Measurements from ENCODE around the gene FAXDC2.
"Not testable (repeated sequence)": the region's sequence is repeated elsewhere in the genome, so short reads cannot be mapped to it uniquely, and the experiment has no call there.

Gene FAXDC2

GRCh38 chr5:154832804-154833203 is 17.6 kb downstream of the FAXDC2 start:
- H3K9me3 ChIP-seq (ENCODE audit: control insufficient read depth, insufficient read depth, low read depth, low read length); CTCF ChIA-PET; H3K4me3 ChIP-seq (ENCODE audit: low read depth, low read length); POLR2A ChIA-PET; H3K27ac ChIP-seq (ENCODE audit: extremely low read depth, low read depth, low read length): not testable (repeated sequence)
- peaks cover 12% of the 10 kb centered on the region; the same call in 1 of the 2 replicates for H3K4me1 ChIP-seq (ENCODE audit: control insufficient read depth, insufficient read depth, low read length)
- peak; percentile 86 for TF ChIP-seq ATF2 (tag by site-specific recombination; IDR thresholded peaks at IDR 0.05; ENCODE audit: low read depth)
- TF ChIP-seq ZNF629 (tag by site-specific recombination; IDR thresholded peaks at IDR 0.05) = peak; percentile 47; the same call in 1 of the 2 replicates
- peak; percentile 31; the same call in 1 of the 2 replicates for TF ChIP-seq SCRT2 (tag by site-specific recombination; IDR thresholded peaks at IDR 0.05)
- peaks cover 22 to 31% of the 10 kb centered on the region in 2 experiments; a peak in 2 of 3 replicates for H3K36me3 ChIP-seq (ENCODE audit: control insufficient read depth in 2 of 2, insufficient read depth in 1 of 2, low read length in 2 of 2)

GRCh38 chr5:154831451-154831850 is 19.0 kb downstream of the FAXDC2 start:
- CTCF ChIA-PET = no interaction called here
- Histone ChIP-seq H3K36me3 (ENCODE audit: control insufficient read depth in 2 of 2, insufficient read depth in 1 of 2, low read length in 2 of 2) (peaks cover 31 to 33% of the 10 kb centered on the region in 2 experiments; a peak in 2 of 3 replicates), H3K27ac (ENCODE audit: extremely low read depth, low read depth, low read length) (no peak overlapping the region), H3K4me1 (ENCODE audit: control insufficient read depth, insufficient read depth, low read length) (peaks cover 12% of the 10 kb centered on the region; the same call in 1 of the 2 replicates), H3K9me3 (ENCODE audit: control insufficient read depth, insufficient read depth, low read depth, low read length) (no peaks in the 10 kb centered on the region), H3K4me3 (ENCODE audit: low read depth, low read length) (no peak overlapping the region)
- no peak for TF ChIP-seq ZNF501 (tag by site-specific recombination; IDR thresholded peaks at IDR 0.05)
- TF ChIP-seq ZNF184 (tag by site-specific recombination; IDR thresholded peaks at IDR 0.05) = no peak
- TF ChIP-seq ZNF433 (tag by site-specific recombination; IDR thresholded peaks at IDR 0.05; ENCODE audit: low read depth) = no peak
- no peak for TF ChIP-seq ZNF514 (tag by site-specific recombination; IDR thresholded peaks at IDR 0.05)
- no peak for TF ChIP-seq ZNF701 (tag by site-specific recombination; IDR thresholded peaks at IDR 0.05)
- POLR2A ChIA-PET = no interaction called here

- ChIA-PET POLR2A (no interaction called here), CTCF (no interaction called here)
- Histone ChIP-seq H3K36me3 (ENCODE audit: control insufficient read depth in 2 of 2, insufficient read depth in 1 of 2, low read length in 2 of 2) (peaks cover 31 to 33% of the 10 kb centered on the region in 2 experiments; a peak in 2 of 3 replicates), H3K4me3 (ENCODE audit: low read depth, low read length) (no peak overlapping the region), H3K9me3 (ENCODE audit: control insufficient read depth, insufficient read depth, low read depth, low read length) (no peaks in the 10 kb centered on the region), H3K4me1 (ENCODE audit: control insufficient read depth, insufficient read depth, low read length) (peaks cover 12% of the 10 kb centered on the region; the same call in 1 of the 2 replicates), H3K27ac (ENCODE audit: extremely low read depth, low read depth, low read length) (no peak overlapping the region)
- TF ChIP-seq PATZ1 (tag by site-specific recombination; IDR thresholded peaks at IDR 0.05) (no peak), ZNF335 (tag by site-specific recombination; conservative IDR thresholded peaks at IDR 0.05) (no peak), ZNF311 (tag by site-specific recombination; IDR thresholded peaks at IDR 0.05; ENCODE audit: borderline replicate concordance) (no peak), ZNF133 (tag by site-specific recombination; IDR thresholded peaks at IDR 0.05) (no peak), ZNF677 (tag by site-specific recombination; IDR thresholded peaks at IDR 0.05) (no peak), ZNF112 (tag by site-specific recombination; IDR thresholded peaks at IDR 0.05) (no peak), HIC1 (tag by site-specific recombination; IDR thresholded peaks at IDR 0.05) (no peak), ZNF280C (tag by site-specific recombination; IDR thresholded peaks at IDR 0.05) (no peak), OVOL3 (tag by site-specific recombination; IDR thresholded peaks at IDR 0.05) (no peak), ZNF426 (tag by site-specific recombination; IDR thresholded peaks at IDR 0.05) (no peak), ZNF114 (tag by site-specific recombination; IDR thresholded peaks at IDR 0.05) (no peak), ZNF24 (tag by site-specific recombination; IDR thresholded peaks at IDR 0.05) (no peak), SALL2 (tag by site-specific recombination; IDR thresholded peaks at IDR 0.05; ENCODE audit: borderline replicate concordance) (no peak), ZNF341 (tag by site-specific recombination; IDR thresholded peaks at IDR 0.05; ENCODE audit: low read depth) (no peak), ZNF26 (tag by site-specific recombination; IDR thresholded peaks at IDR 0.05) (no peak), HOXD13 (CRISPR knock-in tag; IDR thresholded peaks at IDR 0.05; ENCODE audit: borderline replicate concordance) (no peak)
Observed at GRCh38 chr5:154830596-154830995, 19.8 kb downstream of the FAXDC2 start.

Measured in HEK293 (cell line).